MCF 10A (cell line): ENCODE measurements around the gene CDH12. TPM values are rescaled to one million over a fixed set of nuclear protein-coding genes. Genes with fewer than 3 reads are reported as not detected.
A peak's percentile ranks its signal among the peaks of the same experiment; 100 is the strongest.

Experiments
- BruUV-seq: library from RNA; stranded (reverse); fragments of 400-500 nt; replicated peaks from 2 replicates; lab custom pipeline; 2021; lab: Mats Ljungman, UMichigan
- CTCF ChIA-PET: fragments of 300-600 bp; sonication (Branson Sonifier 250); formaldehyde crosslinking; extraction: SDS; loops from one replicate; lab custom pipeline; 2021; ENCODE audit warnings: antibody characterized with exemption, inconsistent platforms; lab: Yijun Ruan, JAX
- POLR2A ChIA-PET: fragments of 300-600, 350-650 bp; sonication (Branson Sonifier 250); formaldehyde crosslinking; extraction: SDS; loops from one replicate; lab custom pipeline; 2020; ENCODE audit warnings: antibody characterized with exemption, inconsistent platforms; lab: Yijun Ruan, JAX
- DNase-seq: peaks from one replicate; pipeline ENCODE4 v3.0.0-alpha.2; 2018; ENCODE audit not compliant: unreplicated experiment
- H3K27ac Mint-ChIP-seq: one replicate; pipeline ENCODE4 v1.8.0; 2022; ENCODE audit warnings: mild to moderate bottlenecking, low read depth, mixed read lengths; ENCODE audit not compliant: unreplicated experiment
- H3K27me3 Mint-ChIP-seq: one replicate; pipeline ENCODE4 v1.8.0; 2022; ENCODE audit warnings: mixed read lengths; ENCODE audit not compliant: insufficient read depth, unreplicated experiment
- H3K36me3 Mint-ChIP-seq: one replicate; pipeline ENCODE4 v1.8.0; 2022; ENCODE audit warnings: mild to moderate bottlenecking, moderate library complexity, mixed read lengths; ENCODE audit not compliant: insufficient read depth, unreplicated experiment
- H3K4me1 Mint-ChIP-seq: one replicate; pipeline ENCODE4 v1.8.0; 2022; ENCODE audit warnings: mixed read lengths; ENCODE audit not compliant: insufficient read depth, unreplicated experiment
- H3K4me3 Mint-ChIP-seq: one replicate; pipeline ENCODE4 v1.8.0; 2022; ENCODE audit warnings: mild to moderate bottlenecking, moderate library complexity, mixed read lengths; ENCODE audit not compliant: unreplicated experiment
- H3K9me3 Mint-ChIP-seq: one replicate; pipeline ENCODE4 v1.8.0; 2022; ENCODE audit warnings: mixed read lengths; ENCODE audit not compliant: unreplicated experiment
- CTCF ChIP-seq: fragments of 200-600 bp; IDR thresholded peaks from one replicate; pipeline ENCODE4 v1.8.0; 2022; ENCODE audit warnings: antibody characterized with exemption, mild to moderate bottlenecking; ENCODE audit not compliant: unreplicated experiment
- intact Hi-C: fragments of 100-400 bp; cut with micrococcal nuclease; formaldehyde crosslinking; loops from 2 replicates; pipeline ENCODE4 v1.14.1; 2022
- total RNA-seq: library from RNA; stranded (reverse); gene quantifications from 2 replicates; pipeline ENCODE4 v1.2.3, GENCODE V29; 2022

Gene CDH12
- total RNA-seq, 1 experiment from 2014 or later = not detected

- no peak for DNase-seq
- intact Hi-C loops = no loop called here
- Mint-ChIP-seq H3K4me1 (no peaks in the 10 kb centered on the region), H3K27ac (no peak overlapping the region), H3K4me3 (no peak overlapping the region), H3K36me3 (no peaks in the 10 kb centered on the region), H3K27me3 (no peaks in the 10 kb centered on the region), H3K9me3 (no peaks in the 10 kb centered on the region)
- BruUV-seq = no TSS peak
- ChIA-PET CTCF (interaction anchor here (1.2 kb wide), 1 partner anchor 12 kb away, joined by 3 read pairs; no protein-coding TSS in a partner anchor), POLR2A (no interaction called here)
- TF ChIP-seq CTCF = no peak
Measured at GRCh38 chr5:22699319-22699718, 153.8 kb downstream of the CDH12 start.

DNA sequence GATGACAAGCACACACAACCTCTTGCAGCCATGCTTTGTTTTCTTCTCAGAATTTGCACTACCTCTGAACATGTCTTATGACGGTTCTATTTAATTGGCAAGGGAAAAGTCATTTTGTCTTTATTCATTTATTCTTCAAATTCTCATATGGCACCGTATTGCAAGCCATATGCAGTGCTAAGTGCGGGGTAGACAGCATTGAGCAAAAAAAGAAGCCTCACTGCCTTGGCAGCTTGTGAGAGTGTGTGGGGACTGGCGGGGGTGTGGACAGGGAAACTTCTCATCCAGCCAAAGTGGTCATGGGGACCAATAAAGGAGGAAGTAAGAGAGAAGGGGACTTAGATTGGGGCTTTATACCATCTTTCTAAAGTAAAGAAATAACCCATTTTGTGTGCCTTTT lies 160.0 kb downstream of the CDH12 start:
- H3K9me3 Mint-ChIP-seq = no peaks in the 10 kb centered on the region
- no peak overlapping the region for H3K27ac Mint-ChIP-seq
- CTCF ChIA-PET = interaction anchor here (0.6 kb wide), 1 partner anchor 733 kb away, joined by 3 read pairs; no protein-coding TSS in a partner anchor
- TF ChIP-seq CTCF = no peak
- no TSS peak for BruUV-seq
- no peaks in the 10 kb centered on the region for H3K4me1 Mint-ChIP-seq
- intact Hi-C loops = no loop called here
- H3K4me3 Mint-ChIP-seq = no peak overlapping the region
- H3K36me3 Mint-ChIP-seq = no peaks in the 10 kb centered on the region
- no peaks in the 10 kb centered on the region for H3K27me3 Mint-ChIP-seq
- DNase-seq = no peak
- POLR2A ChIA-PET = no interaction called here

DNA sequence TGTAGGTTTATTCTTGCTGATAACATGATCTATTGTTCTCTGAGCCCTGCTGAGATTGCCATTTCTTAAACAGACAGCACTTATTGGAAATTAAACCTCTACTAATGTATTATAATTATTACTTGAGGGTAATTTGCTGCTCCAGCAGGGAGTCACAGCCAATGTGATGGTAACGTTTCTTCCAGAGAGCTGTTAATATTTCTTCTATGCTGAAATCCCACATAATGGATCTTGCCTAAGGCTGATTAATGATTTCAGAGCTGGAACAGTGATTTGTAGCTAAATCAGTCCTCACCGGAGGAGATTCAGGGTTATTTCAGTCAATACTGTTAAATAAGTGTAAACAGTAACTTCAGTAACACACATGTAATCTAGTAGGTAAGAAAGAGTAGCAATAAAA lies 170.1 kb downstream of the CDH12 start:
- POLR2A ChIA-PET = no interaction called here
- Mint-ChIP-seq H3K4me1 (no peaks in the 10 kb centered on the region), H3K27me3 (no peaks in the 10 kb centered on the region), H3K4me3 (no peak overlapping the region), H3K27ac (no peak overlapping the region), H3K9me3 (no peaks in the 10 kb centered on the region), H3K36me3 (no peaks in the 10 kb centered on the region)
- TF ChIP-seq CTCF = no peak
- BruUV-seq = no TSS peak
- intact Hi-C loops = no loop called here
- CTCF ChIA-PET = interaction anchor here (0.6 to 0.7 kb wide), 2 partner anchors 40 to 157 kb away, joined by 3 read pairs; no protein-coding TSS in a partner anchor
- no peak for DNase-seq

DNA sequence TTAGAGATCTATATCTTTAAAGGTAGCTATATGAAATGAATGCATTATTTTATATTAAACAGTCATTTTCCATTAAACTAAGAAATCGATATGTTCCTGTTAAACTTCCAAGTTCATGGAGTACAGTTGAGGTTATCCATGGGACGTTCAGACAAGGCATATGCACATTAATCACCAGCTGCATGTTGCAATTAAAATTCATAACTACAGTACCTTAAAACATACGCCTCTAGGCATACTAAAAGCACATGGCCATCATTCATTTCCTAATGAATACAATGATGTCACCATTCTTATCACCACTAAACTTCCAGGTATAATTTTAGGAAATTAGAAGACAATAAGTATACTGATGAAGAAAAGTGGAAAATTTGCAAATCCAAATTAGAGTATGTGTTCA lies 174.3 kb downstream of the CDH12 start:
- intact Hi-C loops = no loop called here
- H3K4me3 Mint-ChIP-seq = no peak overlapping the region
- ChIA-PET POLR2A (interaction anchor here (0.6 kb wide), 2 partner anchors 49 to 975 kb away, joined by 3 read pairs; no protein-coding TSS in a partner anchor), CTCF (no interaction called here)
- no peaks in the 10 kb centered on the region for H3K27me3 Mint-ChIP-seq
- no peak overlapping the region for H3K27ac Mint-ChIP-seq
- DNase-seq = peak; percentile 11
- BruUV-seq = no TSS peak
- peaks cover 9% of the 10 kb centered on the region for H3K9me3 Mint-ChIP-seq
- H3K36me3 Mint-ChIP-seq = no peaks in the 10 kb centered on the region
- H3K4me1 Mint-ChIP-seq = no peaks in the 10 kb centered on the region
- no peak for TF ChIP-seq CTCF
